HT-29 (cell line): ENCODE results near the gene PLEKHM2. TPM values are rescaled to one million over a fixed set of nuclear protein-coding genes. Genes with fewer than 3 reads are reported as not detected.

Experiments used
- DNase-seq: peaks from one replicate; pipeline ENCODE4 v3.0.0-alpha.2; 2015; ENCODE audit warnings: low spot score
- total RNA-seq: library from RNA; depleted of rRNA; stranded (reverse); fragments of >200 nt; shearing (Covaris generic); gene quantifications from 2 replicates; pipeline ENCODE4 v1.2.3, GENCODE V29; 2014

PLEKHM2 gene
- total RNA-seq, 1 experiment from 2014 or later, result 29.4 TPM

GRCh38 chr1:15738416-15739113, 54.4 kb downstream of the PLEKHM2 start:
- no peak for DNase-seq

DNA sequence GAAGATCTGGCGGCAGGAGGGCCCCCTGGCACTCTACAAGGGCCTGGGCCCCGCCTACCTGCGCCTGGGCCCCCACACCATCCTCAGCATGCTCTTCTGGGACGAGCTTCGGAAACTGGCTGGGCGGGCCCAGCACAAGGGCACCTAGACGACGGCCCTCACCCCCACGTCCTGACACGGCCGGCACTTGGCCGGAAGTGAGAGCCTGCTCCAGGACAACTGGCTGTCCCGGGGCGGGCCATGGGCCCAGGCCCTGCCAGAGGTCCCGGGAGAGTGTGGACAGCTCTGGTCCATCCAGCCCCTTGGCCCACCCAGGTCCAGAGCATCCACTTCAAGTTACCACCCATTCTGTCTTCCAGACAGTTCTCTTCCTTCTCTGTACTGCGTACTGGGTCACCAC, 55.1 kb downstream of the PLEKHM2 start:
- DNase-seq, result no peak

- no peak for DNase-seq
Observed at GRCh38 chr1:15739745-15740144, 55.6 kb downstream of the PLEKHM2 start.

DNA sequence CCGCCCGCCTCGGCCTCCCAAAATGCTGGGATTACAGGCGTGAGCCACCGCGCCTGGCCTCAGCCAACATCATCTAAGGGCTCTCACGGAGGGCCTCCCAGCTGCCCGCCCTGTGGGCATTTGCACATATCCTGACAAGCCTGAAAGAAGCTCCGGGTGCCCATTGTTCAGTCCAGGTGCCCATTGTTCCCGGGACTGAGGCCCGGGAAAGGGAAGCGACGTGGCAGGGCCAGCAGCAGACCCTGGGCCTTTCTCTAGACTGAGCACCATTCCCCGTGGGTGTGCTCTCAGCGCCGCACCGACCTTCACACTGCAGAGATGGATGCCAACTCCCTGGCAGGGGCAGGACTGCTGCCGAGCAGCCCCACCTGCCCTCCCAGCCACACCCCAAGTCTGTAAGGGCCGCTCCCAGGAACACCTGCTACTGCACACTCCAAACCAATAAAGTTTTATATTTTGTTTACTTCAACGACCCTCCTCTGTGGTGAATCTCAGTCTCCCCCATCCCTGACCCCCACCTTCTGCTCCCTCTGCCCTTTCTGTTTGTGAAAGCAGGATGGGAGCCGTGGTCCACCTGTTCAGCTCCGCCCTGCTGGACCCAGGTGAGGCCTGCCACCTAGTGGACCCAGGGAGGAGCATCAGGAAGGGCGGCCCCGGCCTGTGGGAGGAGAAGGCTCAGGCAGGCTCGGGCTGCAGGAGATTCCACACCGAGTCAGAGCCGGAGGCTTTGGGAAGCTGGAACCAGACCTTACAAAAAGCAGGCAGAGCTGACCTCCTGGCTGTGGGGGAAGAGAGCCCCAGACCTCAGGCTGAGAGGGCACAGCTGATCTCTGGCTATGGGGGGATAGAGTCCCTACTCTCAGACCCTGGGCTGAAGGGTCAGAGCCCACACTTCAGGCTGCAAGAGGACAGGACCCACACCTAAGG, 57.1 kb downstream of the PLEKHM2 start:
- peak; percentile 90 for DNase-seq

GRCh38 chr1:15742339-15742801, 58.2 kb downstream of the PLEKHM2 start, which contains the start of gene TMEM82:
Gene TMEM82, plus strand, starts transcription at chr1:15742499. Its CDS starts 61 bp downstream, at chr1:15742560.
- no peak for DNase-seq

DNA sequence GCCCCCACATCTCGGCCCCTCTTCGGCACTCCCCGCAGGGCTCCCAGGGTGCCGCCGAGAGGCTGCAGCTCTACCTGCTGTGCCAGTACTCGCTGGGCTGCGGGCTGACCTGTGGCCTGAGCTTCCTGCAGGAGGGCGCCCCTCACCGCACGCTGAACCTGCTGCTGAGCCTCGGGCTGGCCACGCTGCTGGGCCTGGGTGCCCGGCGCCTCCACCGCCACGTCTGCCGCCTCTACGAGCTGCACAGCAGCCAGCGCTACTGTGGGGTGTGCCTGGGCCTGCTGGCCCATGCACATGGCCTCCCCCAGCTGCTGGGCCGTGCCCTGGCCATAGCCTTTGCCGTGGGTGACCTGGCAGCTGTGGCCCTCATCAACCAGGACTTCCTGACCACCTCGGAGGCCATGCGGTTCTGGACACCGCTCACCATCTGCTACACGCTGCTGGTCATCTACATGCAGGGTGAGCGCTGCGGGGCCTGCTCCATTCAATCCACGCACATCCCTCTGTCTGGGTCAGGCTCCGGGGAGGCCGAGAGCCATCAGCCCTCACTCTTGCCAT, 60.1 kb downstream of the PLEKHM2 start:
- DNase-seq, result no peak

DNA sequence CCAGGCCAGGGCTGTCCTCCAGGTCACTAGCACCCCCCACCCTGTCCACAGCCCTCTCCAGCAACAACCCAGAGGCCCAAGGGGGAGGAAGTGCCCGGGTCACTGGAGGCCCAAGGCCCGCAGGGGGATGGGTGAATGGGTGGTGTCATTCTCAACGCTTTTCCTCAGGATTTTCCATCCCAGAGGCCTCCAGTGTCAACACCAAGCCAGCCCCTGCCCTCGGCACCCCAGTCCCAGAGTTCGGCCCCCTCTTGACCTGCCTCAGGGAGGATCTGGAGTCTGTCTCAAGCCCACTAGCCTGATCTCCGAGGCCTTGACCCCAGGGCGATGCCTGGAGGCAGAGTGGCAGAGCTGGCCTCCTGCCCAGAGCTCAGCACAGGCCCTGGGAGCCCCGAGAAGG, 63.3 kb downstream of the PLEKHM2 start:
- no peak for DNase-seq

DNA sequence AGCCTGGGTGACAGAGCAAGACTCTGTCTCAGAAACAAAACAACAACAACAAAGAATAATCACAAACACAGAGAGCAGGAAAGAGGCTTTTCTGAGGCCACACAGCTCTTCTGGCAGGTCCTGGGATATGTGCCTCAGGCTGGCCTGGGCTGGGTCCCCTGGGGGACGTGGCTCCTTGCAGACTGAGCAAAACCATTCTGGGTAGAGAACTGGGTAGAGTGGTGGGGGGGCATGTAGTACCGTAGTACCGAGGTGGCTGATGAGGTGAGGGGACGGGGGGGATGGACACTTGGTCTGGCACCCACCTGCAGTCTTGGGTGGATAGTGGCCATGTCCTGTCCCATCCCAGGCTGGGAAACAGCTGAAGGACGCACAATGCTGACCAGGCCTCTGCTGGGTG, 64.1 kb downstream of the PLEKHM2 start:
- no peak for DNase-seq

DNA sequence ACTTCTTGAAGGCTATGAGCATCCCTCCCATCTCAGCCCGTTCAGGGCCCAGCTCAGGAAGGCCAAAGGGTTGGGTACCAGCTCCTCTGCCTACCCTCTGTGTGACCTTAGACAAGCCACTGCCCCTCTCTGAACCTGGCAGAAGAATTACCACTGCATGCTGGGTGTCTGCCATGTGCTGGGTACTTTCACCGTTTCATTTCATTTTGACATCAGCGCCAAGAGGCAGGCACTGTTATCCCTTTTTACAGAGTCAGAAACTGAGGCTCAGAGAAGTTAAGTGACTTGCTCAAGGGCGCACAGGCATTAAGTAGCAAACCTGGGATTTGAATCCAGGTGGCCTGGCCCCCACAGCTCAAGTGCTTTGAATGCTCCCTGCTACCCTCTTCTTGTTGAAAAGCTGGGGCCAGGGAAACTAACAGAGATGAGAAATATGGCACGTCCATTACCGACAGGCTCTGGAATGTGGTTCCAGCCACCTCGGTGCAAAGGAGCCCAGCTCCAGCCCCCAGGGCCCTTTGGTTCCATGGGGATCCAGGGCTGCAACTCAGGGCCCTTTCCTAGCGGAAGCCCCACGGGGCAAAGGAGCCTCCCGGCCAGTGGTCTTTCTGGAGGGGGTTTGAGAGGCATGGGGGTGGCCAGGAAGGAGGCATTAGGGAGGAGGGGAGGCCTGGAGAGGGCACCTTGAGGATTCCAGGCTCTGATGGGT, 64.7 kb downstream of the PLEKHM2 start:
- no peak for DNase-seq

GRCh38 chr1:15749399-15750291, 65.5 kb downstream of the PLEKHM2 start:
- DNase-seq, result no peak

DNA sequence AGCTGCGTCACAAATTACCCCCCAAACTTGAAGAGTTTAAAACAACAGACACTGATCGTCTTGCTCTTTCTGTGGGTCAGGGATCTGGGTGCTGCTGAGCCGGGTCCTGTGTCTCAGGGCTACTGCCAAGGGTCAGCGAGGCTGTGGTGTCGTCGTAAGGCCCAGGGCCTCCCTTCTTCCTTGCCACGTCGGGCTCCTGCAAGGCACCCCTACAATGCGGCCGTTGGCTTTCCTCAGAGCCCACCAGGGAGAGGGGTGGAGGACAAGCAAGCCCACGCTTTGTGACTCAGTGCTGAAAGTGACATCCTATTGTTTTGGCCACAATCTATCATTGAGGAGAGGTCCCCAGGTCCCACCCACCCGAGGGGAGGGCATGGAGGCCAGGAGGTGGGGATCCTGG, 66.8 kb downstream of the PLEKHM2 start:
- DNase-seq, result no peak

GRCh38 chr1:15751717-15752116, 67.6 kb downstream of the PLEKHM2 start:
- DNase-seq, result no peak

DNA sequence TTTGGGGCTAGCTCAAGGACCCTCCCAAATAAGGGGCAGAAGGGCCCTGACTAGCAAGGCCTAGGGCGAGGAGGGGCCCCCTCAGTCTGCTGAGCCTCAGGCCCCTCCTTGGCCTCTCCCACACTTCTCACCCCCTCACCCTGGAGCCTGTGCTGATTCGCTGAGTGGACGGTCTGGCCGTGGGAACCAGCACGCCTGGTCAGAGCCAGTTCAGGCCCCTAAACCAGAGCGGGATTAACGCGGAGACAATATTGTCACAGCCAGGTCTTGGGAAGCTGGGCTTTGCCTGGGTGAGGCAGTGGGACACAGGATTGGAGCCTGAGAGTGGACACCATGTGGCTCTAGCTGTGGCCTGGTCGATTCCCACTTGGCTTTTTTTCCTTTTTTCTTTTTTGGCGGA, 69.7 kb downstream of the PLEKHM2 start:
- DNase-seq, result no peak

- DNase-seq, result no peak
Observed at GRCh38 chr1:15755021-15755645, 71.0 kb downstream of the PLEKHM2 start.

- DNase-seq, result no peak
Observed at GRCh38 chr1:15755646-15756040, 71.5 kb downstream of the PLEKHM2 start.

GRCh38 chr1:15756143-15757015, 72.3 kb downstream of the PLEKHM2 start:
- DNase-seq, result peak; percentile 79

- DNase-seq, result no peak
Observed at GRCh38 chr1:15757016-15757543, 73.0 kb downstream of the PLEKHM2 start.

DNA sequence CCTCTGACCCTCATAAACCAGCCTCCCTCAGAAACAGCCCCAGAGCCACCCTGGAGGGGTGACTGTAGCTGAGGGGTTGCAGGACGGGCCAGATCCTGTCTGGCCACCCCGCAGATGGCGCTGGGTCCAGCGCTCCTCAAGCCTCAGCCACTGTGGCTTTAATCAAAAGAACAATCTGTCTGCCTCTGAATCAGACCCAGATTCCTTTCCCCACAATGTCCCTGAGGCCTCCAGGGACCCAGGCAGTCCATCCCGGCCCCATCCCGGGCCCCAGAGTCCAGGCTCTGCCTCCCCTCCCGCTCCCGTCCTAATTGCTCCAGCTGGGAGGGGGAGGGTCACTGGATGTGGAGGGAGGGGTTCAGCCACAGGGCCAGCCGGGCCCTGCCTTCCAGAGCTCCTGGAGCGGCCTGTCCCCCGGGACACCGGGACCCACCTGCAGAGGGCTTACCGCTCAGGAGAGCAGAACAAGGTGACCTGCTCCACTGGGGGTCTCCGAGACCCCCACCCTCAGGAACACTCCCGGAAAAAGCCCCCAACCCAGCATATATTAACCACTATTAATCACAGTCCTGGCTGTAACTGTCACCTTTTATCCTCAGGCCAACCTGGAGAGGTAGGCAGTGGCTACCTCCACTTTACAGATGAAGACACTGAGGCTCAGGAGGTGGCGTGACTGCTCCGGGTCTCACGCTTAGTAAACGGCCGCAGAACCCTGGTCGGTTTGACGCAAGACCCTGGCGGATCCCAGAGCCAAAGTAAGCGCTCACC, 73.6 kb downstream of the PLEKHM2 start:
- no peak for DNase-seq
